Activated T-helper 17 cell treated with anti-CD3 and anti-CD28 coated beads, Interleukin-2, amount 50 U/mL, for 72 hours (primary cell): ENCODE measurements around the gene ACADSB. TPM values are rescaled to one million over a fixed set of nuclear protein-coding genes. Genes with fewer than 3 reads are reported as not detected.

Experiments used
- ATAC-seq: fragments of 150-1000 bp; cut with Tn5 transposase; replicated peaks from 2 replicates; pipeline ENCODE4 v1.10.0; 2021; ENCODE audit warnings: mild to moderate bottlenecking, moderate library complexity
- H3K27ac Mint-ChIP-seq: one replicate; pipeline ENCODE4 v1.8.0; 2022; ENCODE audit warnings: mixed read lengths
- H3K27me3 Mint-ChIP-seq: one replicate; pipeline ENCODE4 v1.8.0; 2022; ENCODE audit warnings: mixed read lengths
- H3K36me3 Mint-ChIP-seq: one replicate; pipeline ENCODE4 v1.8.0; 2022; ENCODE audit warnings: low read depth, mild to moderate bottlenecking, mixed read lengths
- H3K4me1 Mint-ChIP-seq: one replicate; pipeline ENCODE4 v1.8.0; 2022; ENCODE audit warnings: mixed read lengths
- H3K4me3 Mint-ChIP-seq: one replicate; pipeline ENCODE4 v1.8.0; 2022; ENCODE audit warnings: mild to moderate bottlenecking, mixed read lengths
- H3K9me3 Mint-ChIP-seq: one replicate; pipeline ENCODE4 v1.8.0; 2022; ENCODE audit warnings: mixed read lengths
- total RNA-seq, 2 donors: library from RNA; stranded (reverse); gene quantifications; one replicate each; pipeline ENCODE4 v1.2.3, GENCODE V29; 2022

ACADSB gene
- total RNA-seq, 2 donors from 2014 or later = 25.1 to 30.6 TPM

- H3K27me3 Mint-ChIP-seq = peaks cover 15% of the 10 kb centered on the region
- H3K27ac Mint-ChIP-seq = no peak overlapping the region
- H3K36me3 Mint-ChIP-seq = no peaks in the 10 kb centered on the region
- no peak for ATAC-seq
- peaks cover 6% of the 10 kb centered on the region for H3K4me1 Mint-ChIP-seq
- no peak overlapping the region for H3K4me3 Mint-ChIP-seq
- no peaks in the 10 kb centered on the region for H3K9me3 Mint-ChIP-seq
Observed at GRCh38 chr10:123086281-123086680, 77.5 kb downstream of the ACADSB start.

GRCh38 chr10:123087348-123087747 lies 78.5 kb downstream of the ACADSB start:
- no peak for ATAC-seq

GRCh38 chr10:123087786-123088185 lies 79.0 kb downstream of the ACADSB start:
- ATAC-seq = no peak

More at GRCh38 chr10:123087348-123087747, 78.5 kb downstream of the ACADSB start:
- Mint-ChIP-seq H3K4me3 (no peak overlapping the region), H3K36me3 (no peaks in the 10 kb centered on the region), H3K27ac (no peak overlapping the region), H3K9me3 (no peaks in the 10 kb centered on the region), H3K27me3 (peaks cover 17% of the 10 kb centered on the region), H3K4me1 (peaks cover 6% of the 10 kb centered on the region)

GRCh38 chr10:123092635-123093414 lies 84.0 kb downstream of the ACADSB start:
- ATAC-seq = no peak
- H3K27me3 Mint-ChIP-seq = peaks cover 22% of the 10 kb centered on the region
- no peak overlapping the region for H3K4me3 Mint-ChIP-seq
- H3K9me3 Mint-ChIP-seq = no peaks in the 10 kb centered on the region
- H3K4me1 Mint-ChIP-seq = no peaks in the 10 kb centered on the region
- no peak overlapping the region for H3K27ac Mint-ChIP-seq
- no peaks in the 10 kb centered on the region for H3K36me3 Mint-ChIP-seq

More at GRCh38 chr10:123087786-123088185, 79.0 kb downstream of the ACADSB start:
- H3K36me3 Mint-ChIP-seq = no peaks in the 10 kb centered on the region
- H3K9me3 Mint-ChIP-seq = no peaks in the 10 kb centered on the region
- no peak overlapping the region for H3K4me3 Mint-ChIP-seq
- peaks cover 16% of the 10 kb centered on the region for H3K27me3 Mint-ChIP-seq
- peaks cover 6% of the 10 kb centered on the region for H3K4me1 Mint-ChIP-seq
- no peak overlapping the region for H3K27ac Mint-ChIP-seq

GRCh38 chr10:123093489-123093888 lies 84.7 kb downstream of the ACADSB start:
- no peaks in the 10 kb centered on the region for H3K36me3 Mint-ChIP-seq
- no peak overlapping the region for H3K27ac Mint-ChIP-seq
- H3K27me3 Mint-ChIP-seq = peaks cover 25% of the 10 kb centered on the region
- ATAC-seq = no peak
- no peak overlapping the region for H3K4me3 Mint-ChIP-seq
- H3K9me3 Mint-ChIP-seq = no peaks in the 10 kb centered on the region
- H3K4me1 Mint-ChIP-seq = no peaks in the 10 kb centered on the region

GRCh38 chr10:123096452-123096851 lies 87.6 kb downstream of the ACADSB start:
- ATAC-seq = no peak
- Mint-ChIP-seq H3K4me1 (no peaks in the 10 kb centered on the region), H3K4me3 (no peak overlapping the region)

GRCh38 chr10:123097039-123097438 lies 88.2 kb downstream of the ACADSB start:
- ATAC-seq = no peak
- Mint-ChIP-seq H3K27ac (no peak overlapping the region), H3K4me3 (no peak overlapping the region), H3K4me1 (no peaks in the 10 kb centered on the region), H3K36me3 (no peaks in the 10 kb centered on the region), H3K27me3 (peaks cover 21% of the 10 kb centered on the region), H3K9me3 (no peaks in the 10 kb centered on the region)

More at GRCh38 chr10:123096452-123096851, 87.6 kb downstream of the ACADSB start:
- Mint-ChIP-seq H3K36me3 (no peaks in the 10 kb centered on the region), H3K27me3 (peaks cover 21% of the 10 kb centered on the region), H3K27ac (no peak overlapping the region), H3K9me3 (no peaks in the 10 kb centered on the region)

GRCh38 chr10:123100030-123100762 lies 91.4 kb downstream of the ACADSB start:
- no peak overlapping the region for H3K4me3 Mint-ChIP-seq
- H3K27ac Mint-ChIP-seq = no peak overlapping the region
- H3K27me3 Mint-ChIP-seq = peaks cover 13% of the 10 kb centered on the region
- H3K4me1 Mint-ChIP-seq = no peaks in the 10 kb centered on the region
- ATAC-seq = no peak
- no peaks in the 10 kb centered on the region for H3K36me3 Mint-ChIP-seq
- H3K9me3 Mint-ChIP-seq = no peaks in the 10 kb centered on the region

- Mint-ChIP-seq H3K27ac (no peak overlapping the region), H3K9me3 (no peaks in the 10 kb centered on the region), H3K4me1 (no peaks in the 10 kb centered on the region), H3K4me3 (no peak overlapping the region), H3K36me3 (no peaks in the 10 kb centered on the region), H3K27me3 (peaks cover 16% of the 10 kb centered on the region)
- ATAC-seq = no peak
Observed at GRCh38 chr10:123101872-123102271, 93.1 kb downstream of the ACADSB start.

- H3K27me3 Mint-ChIP-seq = peaks cover 11% of the 10 kb centered on the region
- H3K4me1 Mint-ChIP-seq = no peaks in the 10 kb centered on the region
- H3K9me3 Mint-ChIP-seq = no peaks in the 10 kb centered on the region
- no peak for ATAC-seq
- H3K27ac Mint-ChIP-seq = no peak overlapping the region
- H3K36me3 Mint-ChIP-seq = no peaks in the 10 kb centered on the region
- H3K4me3 Mint-ChIP-seq = no peak overlapping the region
Observed at GRCh38 chr10:123102673-123103072, 93.9 kb downstream of the ACADSB start.

GRCh38 chr10:123103944-123104343 lies 95.1 kb downstream of the ACADSB start:
- H3K4me3 Mint-ChIP-seq = no peak overlapping the region
- peaks cover 13% of the 10 kb centered on the region for H3K27me3 Mint-ChIP-seq
- H3K36me3 Mint-ChIP-seq = no peaks in the 10 kb centered on the region
- no peak for ATAC-seq
- H3K9me3 Mint-ChIP-seq = no peaks in the 10 kb centered on the region
- H3K4me1 Mint-ChIP-seq = no peaks in the 10 kb centered on the region
- no peak overlapping the region for H3K27ac Mint-ChIP-seq

Other genes starting within 250 kb of the ACADSB start
- 1 to 10 TPM; 2.6 to 3.3 TPM for gene CUZD1, start 163.1 kb upstream of the ACADSB start, total RNA-seq
- 10 to 100 TPM; 10.1 to 14.8 TPM for gene FAM24B, start 129.4 kb upstream of the ACADSB start, total RNA-seq
- gene FAM24A, start 98.4 kb upstream of the ACADSB start, total RNA-seq = not detected
- 10 to 100 TPM; 12.2 to 13.3 TPM for gene C10orf88, start 54.8 kb upstream of the ACADSB start, total RNA-seq
- 1 to 10 TPM; 2.8 to 5.0 TPM for gene PSTK, start 28.6 kb upstream of the ACADSB start, total RNA-seq
- 10 to 100 TPM; 15.0 to 18.4 TPM for gene IKZF5, start 211 bp upstream of the ACADSB start, total RNA-seq
- gene HMX3, start 127.0 kb downstream of the ACADSB start, total RNA-seq = under 1 TPM in 1 of 2 donors, not detected in 1; 0.21 TPM
- gene HMX2, start 139.1 kb downstream of the ACADSB start, total RNA-seq = under 1 TPM in 1 of 2 donors, not detected in 1; 0.19 TPM
- gene BUB3, start 145.4 kb downstream of the ACADSB start, total RNA-seq = 100 to 1,000 TPM; 311 to 324 TPM